ENCODE results near the gene EIF4G3.

- TF ChIP-seq CTCF (IDR thresholded peaks at IDR 0.05; ENCODE audit: control extremely low read depth in 1 of 3, insufficient read depth in 1 of 3, low read depth in 1 of 3, low read length in 3 of 3) (no peak), ASH2L (IDR thresholded peaks at IDR 0.05; ENCODE audit: low read length) (no peak), JUND (IDR thresholded peaks at IDR 0.05; ENCODE audit: low read length) (no peak), EZH2 (IDR thresholded peaks at IDR 0.05; ENCODE audit: low read depth, low read length, severe bottlenecking) (no peak), EP300 (IDR thresholded peaks at IDR 0.05; ENCODE audit: borderline replicate concordance in 1 of 2, low read depth in 2 of 2, low read length in 2 of 2) (no peak), CEBPB (IDR thresholded peaks at IDR 0.05; ENCODE audit: low read depth, low read length) (peak; percentile 48; the same call in 1 of the 2 replicates)
Measured at GRCh38 chr1:21100481-21100921, 76.2 kb downstream of the EIF4G3 start.
